HG03135 (cell line): ENCODE results near the gene ECT2L.
"Not testable (repeated sequence)": the region's sequence is repeated elsewhere in the genome, so short reads cannot be mapped to it uniquely, and the experiment has no call there.

Source experiments
- ATAC-seq: cut with Tn5 transposase; IDR thresholded peaks from one replicate; pipeline ENCODE4 v1.9.1; 2021; ENCODE audit warnings: mild to moderate bottlenecking, moderate library complexity; ENCODE audit not compliant: unreplicated experiment

Gene ECT2L

GRCh38 chr6:138923561-138923960 lies 127.7 kb downstream of the ECT2L start:
- no peak for ATAC-seq

GRCh38 chr6:138925806-138926205 lies 129.9 kb downstream of the ECT2L start:
- ATAC-seq = no peak

GRCh38 chr6:138926579-138926978 lies 130.7 kb downstream of the ECT2L start:
- no peak for ATAC-seq

GRCh38 chr6:138931660-138932059 lies 135.8 kb downstream of the ECT2L start:
- no peak for ATAC-seq

- not testable (repeated sequence) for ATAC-seq
Observed at GRCh38 chr6:138936873-138937272, 141.0 kb downstream of the ECT2L start.

GRCh38 chr6:138943089-138943625 lies 147.3 kb downstream of the ECT2L start:
- ATAC-seq = no peak

GRCh38 chr6:138944412-138944811 lies 148.5 kb downstream of the ECT2L start:
- no peak for ATAC-seq

GRCh38 chr6:138945354-138945753 lies 149.5 kb downstream of the ECT2L start:
- ATAC-seq = no peak

GRCh38 chr6:138948004-138948403 lies 152.1 kb downstream of the ECT2L start:
- ATAC-seq = no peak

GRCh38 chr6:138948546-138949179 lies 152.8 kb downstream of the ECT2L start:
- no peak for ATAC-seq

GRCh38 chr6:138953451-138953850 lies 157.6 kb downstream of the ECT2L start:
- no peak for ATAC-seq
